Measurements from ENCODE around the gene VPS52.
"Not testable (repeated sequence)": the region's sequence is repeated elsewhere in the genome, so short reads cannot be mapped to it uniquely, and the experiment has no call there.

Gene VPS52

GRCh38 chr6:33279971-33280511 is 8.4 kb upstream of the VPS52 start:
- DNase-seq = peak; percentile 40

GRCh38 chr6:33279257-33279695 is 7.6 kb upstream of the VPS52 start:
- no peak for DNase-seq

GRCh38 chr6:33278810-33279209 is 7.1 kb upstream of the VPS52 start:
- no peak for DNase-seq

GRCh38 chr6:33278392-33278741 is 6.7 kb upstream of the VPS52 start:
- DNase-seq = no peak

GRCh38 chr6:33277663-33278391 is 6.2 kb upstream of the VPS52 start:
- DNase-seq = no peak

- peak; percentile 88 for DNase-seq
Observed at GRCh38 chr6:33276864-33277662, 5.4 kb upstream of the VPS52 start, which contains the start of gene B3GALT4. TSS of gene B3GALT4 (plus strand) at chr6:33277123. CDS start at chr6:33277420, 297 bp downstream.

GRCh38 chr6:33276581-33276863 is 4.8 kb upstream of the VPS52 start:
- DNase-seq = no peak

GRCh38 chr6:33275795-33276580 is 4.3 kb upstream of the VPS52 start:
- DNase-seq = not testable (repeated sequence)

GRCh38 chr6:33273924-33274902 is 2.5 kb upstream of the VPS52 start:
- no peak for DNase-seq

GRCh38 chr6:33273129-33273923 is 1.6 kb upstream of the VPS52 start:
- DNase-seq = no peak

- DNase-seq = no peak
Observed at GRCh38 chr6:33272275-33273128, 826 bp upstream of the VPS52 start.

- DNase-seq = no peak
Observed at GRCh38 chr6:33271117-33271467, 584 bp downstream of the VPS52 start.

GRCh38 chr6:33264015-33264414 is 7.7 kb downstream of the VPS52 start:
- no peak for DNase-seq

- DNase-seq = not testable (repeated sequence)
Observed at GRCh38 chr6:33262490-33262889, 9.2 kb downstream of the VPS52 start.

- no peak for DNase-seq
Observed at GRCh38 chr6:33259032-33259431, 12.6 kb downstream of the VPS52 start.

- no peak for DNase-seq
Observed at GRCh38 chr6:33254591-33254990, 17.1 kb downstream of the VPS52 start.

- DNase-seq = no peak
Observed at GRCh38 chr6:33252759-33253158, 18.9 kb downstream of the VPS52 start.

- no peak for DNase-seq
Observed at GRCh38 chr6:33251395-33252012, 20.2 kb downstream of the VPS52 start.

- DNase-seq = no peak
Observed at GRCh38 chr6:33250731-33251130, 20.9 kb downstream of the VPS52 start.
